ENCODE data around the gene NRL.

NRL gene

GRCh38 chr14:24146453-24146977, 31.8 kb upstream of the NRL start, which contains the start of gene PSME2:
PSME2 (minus strand) TSS chr14:24146610; CDS start chr14:24146581, 29 bp downstream.
- H3K27ac ChIP-seq = peak within 1 kb of the TSS; percentile 97
- H3K9me3 ChIP-seq = no peaks in the 10 kb centered on the region
- H3K4me3 ChIP-seq (ENCODE audit: low read depth in 1 of 2, low read length in 1 of 2) = peak within 1 kb of the TSS; percentile 90 to 99
- H3K27me3 ChIP-seq = no peaks in the 10 kb centered on the region
- H3K4me1 ChIP-seq (ENCODE audit: control insufficient read depth in 1 of 2, insufficient read depth in 1 of 2, low read depth in 1 of 2, low read length in 1 of 2) = peaks cover 41 to 43% of the 10 kb centered on the region in 2 experiments
- peaks cover 31% of the 10 kb centered on the region for H3K36me3 ChIP-seq
- no peak for TF ChIP-seq CTCF (IDR thresholded peaks at IDR 0.05)

GRCh38 chr14:24145690-24146452, 31.1 kb upstream of the NRL start:
- Histone ChIP-seq H3K27me3 (no peaks in the 10 kb centered on the region), H3K9me3 (no peaks in the 10 kb centered on the region), H3K36me3 (peaks cover 24% of the 10 kb centered on the region), H3K4me3 (ENCODE audit: low read depth in 1 of 2, low read length in 1 of 2) (peak overlapping the region; percentile 90 to 99), H3K27ac (peak overlapping the region; percentile 97), H3K4me1 (ENCODE audit: control insufficient read depth in 1 of 2, insufficient read depth in 1 of 2, low read depth in 1 of 2, low read length in 1 of 2) (peaks cover 46% of the 10 kb centered on the region in 2 experiments)
- no peak for TF ChIP-seq CTCF (IDR thresholded peaks at IDR 0.05)

- H3K27ac ChIP-seq = peak overlapping the region; percentile 97
- peak overlapping the region in 1 of 2 experiments; percentile 99 for H3K4me3 ChIP-seq (ENCODE audit: low read depth in 1 of 2, low read length in 1 of 2)
- H3K27me3 ChIP-seq = no peaks in the 10 kb centered on the region
- peaks cover 18% of the 10 kb centered on the region for H3K36me3 ChIP-seq
- no peaks in the 10 kb centered on the region for H3K9me3 ChIP-seq
- TF ChIP-seq CTCF (IDR thresholded peaks at IDR 0.05) = no peak
- peaks cover 52 to 53% of the 10 kb centered on the region in 2 experiments for H3K4me1 ChIP-seq (ENCODE audit: control insufficient read depth in 1 of 2, insufficient read depth in 1 of 2, low read depth in 1 of 2, low read length in 1 of 2)
These were observed 30.5 kb upstream of the NRL start for GRCh38 chr14:24145219-24145618.

GRCh38 chr14:24144451-24144850, 29.7 kb upstream of the NRL start:
- no peak overlapping the region for H3K4me3 ChIP-seq (ENCODE audit: low read depth in 1 of 2, low read length in 1 of 2)
- H3K27ac ChIP-seq = no peak overlapping the region
- H3K9me3 ChIP-seq = no peaks in the 10 kb centered on the region
- TF ChIP-seq CTCF (IDR thresholded peaks at IDR 0.05) = no peak
- no peaks in the 10 kb centered on the region for H3K27me3 ChIP-seq
- H3K36me3 ChIP-seq = peaks cover 13% of the 10 kb centered on the region
- peaks cover 54 to 55% of the 10 kb centered on the region in 2 experiments for H3K4me1 ChIP-seq (ENCODE audit: control insufficient read depth in 1 of 2, insufficient read depth in 1 of 2, low read depth in 1 of 2, low read length in 1 of 2)

- Histone ChIP-seq H3K27me3 (no peaks in the 10 kb centered on the region), H3K4me1 (ENCODE audit: control insufficient read depth in 1 of 2, insufficient read depth in 1 of 2, low read depth in 1 of 2, low read length in 1 of 2) (peaks cover 47 to 49% of the 10 kb centered on the region in 2 experiments), H3K4me3 (ENCODE audit: low read depth in 1 of 2, low read length in 1 of 2) (no peak overlapping the region), H3K9me3 (no peaks in the 10 kb centered on the region), H3K27ac (no peak overlapping the region), H3K36me3 (peaks cover 13% of the 10 kb centered on the region)
- TF ChIP-seq CTCF (IDR thresholded peaks at IDR 0.05) = no peak
These were observed 28.8 kb upstream of the NRL start for GRCh38 chr14:24143511-24143910.
